GM12801 (cell line): ENCODE data around the gene FOSL2.

Experiments
- CTCF ChIP-seq: IDR thresholded peaks from one replicate; pipeline ENCODE4 v1.5.1; 2011; ENCODE audit warnings: control low read depth; ENCODE audit not compliant: insufficient read length; ENCODE audit errors: extremely low read depth

FOSL2 gene

DNA sequence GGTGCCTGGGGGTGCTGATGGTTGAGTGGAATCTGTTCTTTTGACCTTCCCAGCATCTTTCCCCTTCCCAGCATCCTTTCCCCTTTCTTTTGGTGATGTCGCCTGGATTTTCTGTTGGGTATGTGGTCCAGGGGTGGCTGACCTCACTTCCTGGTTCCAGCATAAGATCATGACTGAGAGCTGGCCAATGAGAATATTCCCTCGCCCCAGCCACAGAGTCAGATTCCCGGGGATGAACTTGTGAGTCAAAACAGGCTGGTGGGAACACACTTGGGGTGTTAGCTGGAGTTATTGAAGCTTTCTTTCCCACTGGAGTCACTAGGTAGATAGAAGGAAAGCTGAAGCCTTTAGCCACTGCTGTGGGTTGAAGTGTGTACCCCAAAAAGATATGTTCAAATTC, 28.0 kb upstream of the FOSL2 start:
- TF ChIP-seq CTCF: no peak

- TF ChIP-seq CTCF: no peak
Measured at GRCh38 chr2:28365158-28365557, 27.5 kb upstream of the FOSL2 start.

GRCh38 chr2:28366149-28366495, 26.5 kb upstream of the FOSL2 start:
- no peak for TF ChIP-seq CTCF

- no peak for TF ChIP-seq CTCF
Measured at GRCh38 chr2:28366496-28367282, 26.0 kb upstream of the FOSL2 start.

DNA sequence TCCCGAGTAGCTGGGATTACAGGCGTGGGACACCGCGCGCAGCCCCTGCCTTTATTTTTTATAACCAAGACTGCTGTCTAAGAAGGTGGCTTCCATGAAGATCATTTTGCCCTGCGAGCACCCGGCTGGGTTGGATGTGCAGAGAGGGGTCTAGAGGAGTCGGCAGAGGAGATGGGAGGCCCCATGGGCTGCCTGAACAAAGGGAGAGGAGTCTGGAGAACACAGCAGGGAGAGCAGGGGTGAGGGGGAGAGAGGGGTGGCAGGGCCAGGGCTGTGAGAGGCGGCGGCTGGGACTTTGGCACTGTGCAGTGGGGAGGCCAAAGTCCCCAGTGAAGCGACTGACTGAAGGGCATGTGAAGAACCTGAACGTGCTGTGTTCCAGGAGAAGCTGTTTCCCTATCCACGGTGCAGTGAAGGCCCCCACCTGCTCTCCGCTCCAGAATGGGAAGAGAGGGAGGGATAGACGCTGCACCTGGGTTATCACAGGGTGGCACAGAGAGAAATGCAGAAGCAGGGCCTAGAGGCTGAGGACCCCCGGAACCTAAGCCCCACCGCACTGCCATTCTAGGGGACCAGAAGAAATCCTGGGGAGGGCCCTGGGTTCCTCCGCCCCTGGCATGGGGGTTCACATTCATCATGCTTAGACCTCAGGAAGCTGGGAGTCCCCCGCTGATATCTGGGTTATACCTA, 24.8 kb upstream of the FOSL2 start:
- TF ChIP-seq CTCF: no peak

GRCh38 chr2:28368357-28368798, 24.3 kb upstream of the FOSL2 start:
- no peak for TF ChIP-seq CTCF

GRCh38 chr2:28369358-28369757, 23.3 kb upstream of the FOSL2 start:
- no peak for TF ChIP-seq CTCF
